Measurements from ENCODE around the gene PRR16.

The PRR16 gene

GRCh38 chr5:120517607-120518252, 53.6 kb downstream of the PRR16 start:
- no peak for DNase-seq

DNA sequence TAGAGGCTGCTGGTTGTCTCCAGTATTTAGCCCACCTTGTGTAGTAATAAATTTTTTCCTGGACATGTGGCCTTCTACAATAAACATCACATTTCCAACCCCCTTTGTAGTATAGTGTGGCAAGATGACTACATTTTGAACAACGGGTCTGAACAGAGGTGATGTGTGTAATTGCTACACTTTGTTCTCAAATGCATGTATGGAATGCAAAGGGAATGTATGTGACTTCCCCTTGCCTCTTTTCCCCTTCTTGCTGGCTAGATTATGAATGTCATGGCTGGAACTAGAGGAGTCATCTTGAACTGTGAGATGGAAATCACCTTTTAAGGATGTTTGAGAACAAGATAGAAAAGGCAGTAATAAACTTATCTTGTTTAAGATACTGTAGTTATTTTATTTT, 54.5 kb downstream of the PRR16 start:
- no peak for DNase-seq

GRCh38 chr5:120527251-120527650, 63.2 kb downstream of the PRR16 start:
- DNase-seq, result no peak

- DNase-seq, result no peak
Observed at GRCh38 chr5:120528609-120529008, 64.5 kb downstream of the PRR16 start.

- no peak for DNase-seq
Observed at GRCh38 chr5:120529386-120529785, 65.3 kb downstream of the PRR16 start.

GRCh38 chr5:120531215-120531614, 67.1 kb downstream of the PRR16 start:
- no peak for DNase-seq

DNA sequence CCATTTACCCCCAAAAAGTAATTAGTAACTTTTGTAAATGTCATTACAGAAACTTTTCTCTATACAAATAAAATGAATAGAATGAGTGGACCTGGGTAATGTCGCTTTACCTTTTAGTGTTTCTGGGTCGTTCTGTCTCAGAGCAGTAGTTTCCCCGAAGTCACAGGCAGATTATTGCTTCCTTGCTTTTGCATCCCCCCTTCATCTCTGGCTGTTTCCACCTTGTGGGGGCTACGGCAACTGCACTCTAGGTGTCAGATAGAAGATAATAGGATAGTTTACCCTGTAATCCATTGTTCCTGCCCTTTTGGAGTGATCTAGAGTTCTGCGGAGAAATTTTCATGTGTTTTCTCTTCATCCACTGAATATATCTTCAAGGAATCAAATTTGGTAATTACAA, 68.7 kb downstream of the PRR16 start:
- DNase-seq, result no peak

DNA sequence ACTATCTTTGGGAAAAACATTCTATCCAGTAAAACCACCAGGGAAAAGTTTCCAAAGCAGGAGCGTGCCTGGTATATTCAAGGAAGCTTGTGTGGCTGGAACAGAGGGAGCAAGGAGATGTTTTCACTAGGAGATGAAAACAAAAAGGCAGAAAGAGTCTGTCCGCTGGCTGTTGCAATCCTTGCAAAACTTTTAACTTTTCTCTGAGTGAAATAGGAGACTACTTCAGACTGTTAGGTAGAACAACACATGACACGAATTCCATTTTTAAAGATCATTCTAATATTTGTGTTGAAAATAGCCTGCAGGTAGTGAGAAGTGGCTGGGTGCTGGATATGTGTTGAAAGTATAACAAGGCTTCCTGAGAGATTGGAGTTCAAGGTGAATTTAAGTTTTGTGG, 69.5 kb downstream of the PRR16 start:
- no peak for DNase-seq

GRCh38 chr5:120535900-120536299, 71.8 kb downstream of the PRR16 start:
- DNase-seq, result no peak

DNA sequence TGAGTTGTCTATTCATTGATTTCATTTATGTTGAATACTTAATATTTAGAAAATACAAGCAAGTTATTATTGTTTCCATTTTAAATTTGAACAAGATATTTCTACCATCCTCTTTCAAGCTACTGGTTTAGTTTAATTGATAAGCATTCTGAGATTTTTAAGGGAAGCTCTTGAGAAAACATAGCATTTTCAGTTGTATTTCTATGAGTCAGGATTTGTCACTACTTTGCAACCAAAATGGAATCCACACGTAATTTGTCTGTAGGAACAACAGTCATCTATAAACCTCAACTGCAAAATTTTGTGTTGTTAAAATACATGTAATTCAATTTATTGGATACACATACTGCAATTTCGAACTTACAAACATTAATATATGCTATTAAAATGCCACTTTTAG, 74.0 kb downstream of the PRR16 start:
- DNase-seq, result no peak

DNA sequence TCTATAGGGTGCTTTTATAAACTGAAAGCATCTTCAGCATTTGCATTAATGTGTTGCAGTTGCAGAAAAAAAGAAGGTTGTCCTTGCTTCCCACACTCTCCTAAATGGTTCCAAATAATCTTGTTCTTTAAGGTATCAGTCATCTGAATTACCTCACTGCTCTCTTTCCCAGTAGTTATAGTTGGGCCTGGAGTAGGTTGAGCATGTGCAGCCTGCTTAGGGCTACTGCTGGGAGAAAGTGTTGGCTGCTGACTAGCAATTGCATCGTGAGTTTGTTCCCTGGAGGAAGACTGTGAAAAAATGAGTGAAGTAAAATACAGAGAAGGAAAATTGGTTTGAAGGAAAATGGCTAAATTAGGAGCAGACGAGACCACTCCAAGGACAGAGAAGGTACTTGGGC, 74.5 kb downstream of the PRR16 start:
- no peak for DNase-seq

DNA sequence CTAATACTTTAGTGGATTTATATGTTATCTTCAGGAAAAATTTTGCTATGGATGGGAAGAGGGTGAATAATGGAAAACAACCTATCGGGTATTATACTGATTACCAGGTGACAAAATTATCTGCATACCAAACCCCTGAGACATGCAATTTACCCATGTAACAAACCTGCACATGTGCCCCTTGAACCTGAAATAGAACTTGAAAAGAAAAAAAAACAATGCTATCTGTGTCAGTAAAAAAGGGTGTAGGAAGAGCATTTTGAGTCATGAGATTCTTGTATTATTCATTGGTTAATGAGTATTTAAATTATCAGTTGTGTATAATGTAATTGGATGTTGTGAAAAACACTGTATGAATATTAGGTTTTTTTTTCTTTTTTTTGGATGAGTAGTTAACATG, 75.4 kb downstream of the PRR16 start:
- DNase-seq, result no peak

DNA sequence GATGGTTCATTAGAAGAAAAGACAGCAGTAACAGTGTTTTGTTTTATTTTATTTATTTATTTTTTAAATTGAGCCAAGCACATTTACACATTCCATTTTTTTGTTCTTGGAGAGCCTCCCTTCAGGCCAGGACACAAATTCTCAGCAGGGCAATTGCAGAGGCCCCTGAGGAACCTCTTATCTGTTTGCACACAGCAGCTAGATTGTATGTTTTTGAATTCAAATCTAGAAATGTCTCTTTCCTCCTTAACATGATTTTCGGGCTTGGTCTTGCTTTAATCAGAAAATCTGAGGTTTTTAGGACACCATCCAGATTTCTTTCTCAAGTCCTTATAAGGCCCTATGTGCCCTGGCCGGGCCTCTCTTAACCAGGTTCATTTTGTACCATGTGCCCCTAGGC, 76.0 kb downstream of the PRR16 start:
- DNase-seq, result no peak

DNA sequence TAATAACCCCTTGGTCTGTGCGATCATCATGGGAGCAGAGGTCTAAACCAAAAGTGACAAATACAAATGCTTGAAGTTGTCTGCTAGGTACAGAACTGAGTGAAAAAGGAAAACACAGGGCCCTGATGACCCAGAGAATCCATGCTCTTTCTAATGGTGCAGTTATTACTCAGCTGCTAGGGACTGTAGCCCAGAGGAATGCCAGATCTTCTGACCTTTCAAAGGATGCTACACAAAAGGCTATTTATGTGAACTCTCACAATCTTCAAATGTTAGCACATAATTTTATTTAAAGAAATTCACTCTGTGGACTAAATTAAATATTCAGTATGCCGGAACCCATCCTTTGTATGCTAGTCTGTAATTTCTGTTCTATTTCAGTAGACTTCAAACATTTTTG, 79.9 kb downstream of the PRR16 start:
- DNase-seq, result no peak

GRCh38 chr5:120545007-120545406, 80.9 kb downstream of the PRR16 start:
- no peak for DNase-seq

- no peak for DNase-seq
Observed at GRCh38 chr5:120545951-120546350, 81.9 kb downstream of the PRR16 start.

GRCh38 chr5:120546922-120547321, 82.8 kb downstream of the PRR16 start:
- no peak for DNase-seq

- DNase-seq, result no peak
Observed at GRCh38 chr5:120550358-120550757, 86.3 kb downstream of the PRR16 start.

GRCh38 chr5:120552638-120553037, 88.5 kb downstream of the PRR16 start:
- DNase-seq, result no peak

DNA sequence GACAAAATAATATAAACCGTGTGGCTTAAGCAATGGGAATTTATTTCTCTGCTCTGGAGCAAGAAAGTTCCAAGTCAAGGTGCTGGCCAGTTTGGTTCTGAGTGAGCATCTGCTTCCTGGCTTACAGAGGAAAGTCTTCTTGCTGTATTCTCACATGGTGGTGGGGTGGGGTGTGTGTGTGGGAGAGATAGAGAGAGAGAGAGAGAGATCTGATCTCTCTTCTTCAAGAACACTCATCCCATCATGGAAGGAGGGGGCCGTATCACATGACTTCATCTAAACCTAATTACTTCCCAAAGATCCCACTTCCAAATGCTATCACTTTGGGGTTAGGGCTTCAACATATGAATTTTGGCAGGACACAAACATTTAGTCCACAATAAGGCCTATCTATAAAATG, 91.2 kb downstream of the PRR16 start:
- no peak for DNase-seq

GRCh38 chr5:120564013-120564412, 99.9 kb downstream of the PRR16 start:
- DNase-seq, result no peak

DNA sequence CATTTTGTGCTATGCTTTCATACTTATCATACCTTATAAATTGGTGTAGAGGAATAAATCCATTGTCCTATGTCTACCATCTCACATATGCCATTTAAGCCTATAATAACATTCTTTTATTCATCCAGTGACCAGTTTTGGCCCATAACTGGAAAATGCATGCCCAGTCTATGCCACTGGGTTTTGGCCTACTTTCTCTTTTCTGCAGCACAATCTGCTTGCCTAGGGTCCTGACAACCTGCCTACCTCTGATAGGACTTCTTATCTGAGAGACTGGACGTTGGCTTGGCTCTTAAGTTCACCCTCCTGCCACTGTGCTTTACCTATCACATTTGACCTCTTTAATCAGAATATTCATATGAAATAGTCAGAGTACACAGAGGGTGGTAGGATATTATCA, 103.0 kb downstream of the PRR16 start:
- no peak for DNase-seq

DNA sequence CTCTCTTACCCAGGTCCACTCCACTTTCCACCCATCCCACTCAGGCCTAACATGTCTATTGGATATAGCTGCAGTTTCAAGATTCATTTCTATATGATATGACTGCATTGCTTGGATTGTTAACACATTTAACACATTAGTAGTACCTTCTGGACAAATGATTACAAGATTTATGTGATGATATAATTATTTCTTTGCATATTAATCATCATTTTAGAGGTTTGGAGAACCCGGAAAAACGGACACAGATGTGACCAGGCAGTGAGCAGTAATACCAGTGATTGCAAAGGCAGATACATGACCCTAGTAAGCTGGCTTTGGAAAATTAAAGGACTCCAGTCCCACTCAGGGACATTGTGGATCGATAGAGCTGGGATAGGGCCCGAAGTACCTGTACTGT, 103.8 kb downstream of the PRR16 start:
- no peak for DNase-seq

DNA sequence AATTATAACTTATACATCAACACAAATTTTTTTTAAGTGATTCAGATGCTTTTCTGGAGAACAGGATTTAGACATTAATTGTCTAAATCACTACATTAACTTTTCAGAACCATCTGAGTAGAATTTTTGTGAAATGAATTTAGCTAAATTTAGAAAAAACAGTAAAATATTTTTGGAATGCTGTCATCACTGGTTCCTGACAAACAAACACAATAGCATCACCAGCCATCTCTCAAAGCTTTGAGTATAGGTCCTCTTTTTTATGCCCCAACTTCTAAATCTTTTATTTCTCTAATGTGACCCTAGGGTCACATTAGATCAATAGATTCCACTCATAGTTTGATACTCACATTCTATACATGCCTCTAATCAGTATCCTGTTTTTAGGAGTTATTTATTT, 104.6 kb downstream of the PRR16 start:
- no peak for DNase-seq

DNA sequence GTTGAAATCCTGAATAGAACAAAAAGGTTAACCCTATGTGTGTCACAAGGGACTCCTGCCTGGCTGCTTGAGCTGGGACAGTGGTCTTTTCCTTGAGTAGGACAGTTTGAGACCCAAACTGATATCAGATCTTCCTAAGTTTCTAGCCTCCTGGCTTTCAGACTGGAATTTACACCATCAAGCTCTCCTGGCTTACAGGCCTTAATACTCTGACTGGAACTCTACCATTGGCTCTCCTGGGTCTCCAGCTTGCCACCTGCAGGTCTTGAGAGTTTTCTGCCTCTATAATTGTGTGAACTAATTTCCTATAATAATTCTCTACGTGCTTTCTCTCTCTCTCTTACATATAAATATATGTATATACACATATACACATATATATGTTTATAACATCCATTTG, 112.5 kb downstream of the PRR16 start:
- no peak for DNase-seq

DNA sequence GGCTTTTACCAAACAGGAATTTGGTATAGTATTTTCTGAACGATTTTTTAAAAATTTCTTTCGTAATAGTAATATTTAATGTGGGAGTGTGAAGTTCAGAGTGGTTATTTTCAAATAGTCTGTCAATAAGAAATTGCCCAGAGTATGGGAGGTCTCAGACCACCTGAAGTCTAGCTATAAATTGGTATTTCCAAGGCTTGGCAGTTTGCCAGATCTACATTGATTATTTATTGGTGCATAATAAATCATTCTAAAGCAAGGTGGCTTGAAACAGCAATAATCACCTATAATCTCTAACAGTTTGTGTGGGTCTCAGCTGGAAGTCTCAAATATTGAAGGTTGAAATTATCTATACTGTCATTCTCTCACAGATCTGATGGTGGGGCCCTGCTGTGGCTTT, 118.5 kb downstream of the PRR16 start:
- DNase-seq, result no peak
